CD4-positive, alpha-beta T cell treated with Interleukin-2 at 100 ng/mL for 4 hours (primary cell): ENCODE data around the gene SDCBP2.

Source experiments
- DNase-seq: peaks from one replicate; pipeline ENCODE4 v3.0.0-alpha.2; 2020; ENCODE audit warnings: low spot score

Gene SDCBP2

DNA sequence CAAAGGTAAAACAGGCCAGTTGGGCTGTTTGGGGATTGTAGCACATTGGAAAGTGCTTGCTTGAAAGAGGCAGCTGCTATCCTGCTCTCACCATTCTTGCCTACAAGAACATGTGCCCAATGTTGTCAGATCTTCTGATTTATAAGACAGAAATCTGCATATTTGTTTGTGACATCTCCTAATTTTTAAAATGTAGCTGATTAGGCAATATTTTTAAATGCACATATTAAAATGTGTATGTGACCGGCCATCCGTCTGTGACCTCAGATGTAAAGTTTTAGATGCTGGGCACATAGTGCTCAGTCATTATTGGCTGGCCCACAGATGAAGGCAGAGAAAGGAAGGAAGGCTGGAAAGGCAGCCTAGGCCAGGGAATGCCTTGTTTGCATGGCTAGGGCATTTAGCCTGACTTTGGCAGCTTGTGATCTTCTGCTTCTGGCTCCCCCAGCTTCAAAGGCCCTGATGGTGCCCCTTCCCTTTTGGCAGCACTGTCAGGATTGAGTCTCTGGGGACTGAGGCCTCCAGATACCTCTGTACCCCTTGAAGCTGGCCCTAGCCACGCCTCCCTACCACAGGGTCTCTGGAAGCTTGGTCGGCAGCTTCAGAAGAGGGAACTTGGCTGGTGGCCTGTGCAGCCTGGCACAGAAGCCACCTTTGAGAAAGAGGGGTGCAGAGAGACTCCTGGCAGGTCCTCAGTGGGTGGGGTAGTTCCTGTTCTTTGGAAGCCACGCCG lies 56.4 kb downstream of the SDCBP2 start:
- DNase-seq = no peak

DNA sequence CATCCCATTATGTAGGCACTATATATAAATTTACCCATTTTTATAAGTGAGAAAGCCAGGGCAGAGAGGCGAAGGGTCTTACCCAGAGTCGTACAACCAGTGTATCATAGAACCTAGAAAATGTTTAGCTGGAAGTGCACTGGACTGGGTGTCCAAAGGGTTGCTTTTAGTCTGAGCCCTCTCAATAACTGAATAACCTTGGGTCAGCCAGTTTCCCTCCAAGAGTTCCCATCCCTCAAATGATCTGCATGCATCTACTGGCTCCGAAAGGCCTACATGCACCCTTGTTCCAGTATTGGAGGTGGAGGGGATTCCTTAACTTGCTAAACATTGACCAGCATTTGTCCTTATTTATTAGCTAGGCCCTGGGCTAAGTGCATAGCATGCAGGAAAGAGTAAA lies 59.1 kb downstream of the SDCBP2 start:
- DNase-seq = no peak

DNA sequence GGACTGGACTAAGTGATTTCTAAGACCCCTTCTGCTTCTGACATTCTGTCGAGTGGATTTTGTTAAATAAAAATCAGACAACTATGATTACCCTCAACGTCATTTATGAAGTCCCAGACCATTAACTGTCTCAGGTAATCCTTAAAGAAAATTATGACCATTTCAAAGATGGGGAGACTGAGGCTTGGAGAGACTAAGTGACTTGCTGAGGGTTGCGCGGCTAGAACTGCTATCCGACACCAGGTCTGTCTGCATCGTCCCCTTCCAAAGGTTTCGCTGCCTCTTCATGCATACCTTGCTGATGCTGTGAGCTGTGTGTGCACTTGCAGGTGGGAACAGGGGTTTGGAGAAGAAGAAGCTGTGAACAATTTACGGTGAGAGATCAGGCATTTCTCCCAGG lies 59.7 kb downstream of the SDCBP2 start:
- DNase-seq = no peak

DNA sequence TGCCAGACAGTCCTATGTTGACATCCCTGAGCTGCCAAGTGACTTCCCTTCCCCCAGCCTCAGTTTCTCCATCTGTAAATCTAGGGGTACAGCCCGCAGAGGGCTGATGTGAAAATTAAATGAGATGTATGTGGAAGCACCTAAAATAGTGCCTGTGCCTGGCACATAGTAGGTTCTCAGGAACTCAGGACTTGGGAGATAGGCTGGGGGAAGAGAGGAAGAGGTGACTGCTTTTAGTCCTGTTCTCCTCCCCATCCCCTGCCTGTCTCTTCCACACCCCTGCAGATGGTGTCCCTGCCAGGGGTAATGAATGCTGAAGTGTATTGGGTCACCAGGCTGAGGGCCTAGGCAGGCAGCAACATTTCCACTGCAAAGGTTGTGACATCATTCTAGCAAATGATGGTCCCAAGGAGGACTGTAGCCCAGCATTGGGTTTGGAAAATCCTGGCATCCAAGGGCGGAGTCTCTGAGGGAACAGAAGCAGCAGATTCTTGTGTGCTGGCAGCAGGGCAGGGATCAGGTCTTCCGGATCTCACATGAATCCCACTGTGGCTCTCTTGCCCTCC lies 61.0 kb downstream of the SDCBP2 start:
- DNase-seq = no peak

DNA sequence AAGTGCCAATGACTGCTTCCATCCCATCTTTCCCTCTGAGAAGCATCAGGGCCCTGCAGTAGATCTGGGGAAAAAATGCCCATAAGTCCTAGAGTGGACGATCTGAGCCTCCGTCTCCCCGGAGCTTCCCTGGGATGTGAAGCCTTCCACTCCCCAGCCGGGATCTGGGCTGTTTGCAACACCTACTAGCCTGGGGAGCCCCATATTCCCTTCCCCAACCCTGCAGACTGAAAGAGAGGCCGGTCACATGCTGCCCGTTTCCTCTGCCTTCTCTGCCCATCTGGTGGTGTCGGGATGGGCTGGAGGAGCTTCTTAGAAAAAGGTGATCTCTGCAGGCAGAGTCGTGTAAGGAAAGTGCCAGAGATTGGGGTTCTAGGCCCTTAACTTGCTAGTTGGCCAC lies 61.8 kb downstream of the SDCBP2 start:
- no peak for DNase-seq

DNA sequence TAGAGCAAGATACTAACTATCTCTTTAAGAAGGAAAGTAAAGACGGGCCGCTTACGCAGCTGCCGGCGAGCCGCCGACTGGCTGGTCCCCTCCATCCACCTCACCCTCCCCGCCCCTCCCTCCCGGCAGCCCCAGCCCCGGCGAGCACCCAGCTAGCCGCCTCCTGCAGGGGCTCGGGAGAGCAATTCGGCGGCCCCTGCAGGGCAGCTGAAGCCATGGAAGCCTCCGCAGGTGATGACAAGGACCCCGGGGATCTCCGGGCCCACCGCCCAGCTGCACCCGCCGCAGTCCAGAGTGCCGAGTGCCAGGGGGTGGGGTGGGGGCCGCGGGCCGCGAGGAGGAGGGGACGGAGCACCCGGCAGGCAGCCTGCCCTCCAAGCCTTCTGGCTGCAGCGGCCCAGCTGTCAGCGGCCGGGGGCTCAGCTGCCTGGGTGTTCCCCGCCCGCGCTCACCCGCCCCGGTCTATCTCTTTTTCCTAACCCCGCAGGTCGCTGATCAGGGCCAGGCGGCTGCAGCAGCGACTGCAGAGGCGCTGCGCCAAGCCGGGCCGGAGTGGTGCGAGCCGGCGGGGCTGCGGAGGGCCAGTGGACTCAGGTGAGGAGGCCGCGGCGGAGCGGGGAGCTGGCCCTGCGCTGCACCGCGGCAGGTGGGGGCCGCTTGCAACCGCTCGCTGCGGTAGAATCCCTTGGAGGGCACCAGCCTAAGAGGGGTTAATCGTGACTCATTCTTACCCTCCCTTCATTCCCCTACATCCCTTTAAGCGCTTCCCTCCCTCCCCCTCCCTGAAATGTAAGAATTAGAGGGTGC lies 62.6 kb downstream of the SDCBP2 start, which contains the start of gene SNPH:
Gene SNPH (plus strand): TSS at position 128 of the 807 bp plus-strand sequence. CDS start 29,946 bp downstream, outside the sequence.
- DNase-seq = peak; percentile 78

DNA sequence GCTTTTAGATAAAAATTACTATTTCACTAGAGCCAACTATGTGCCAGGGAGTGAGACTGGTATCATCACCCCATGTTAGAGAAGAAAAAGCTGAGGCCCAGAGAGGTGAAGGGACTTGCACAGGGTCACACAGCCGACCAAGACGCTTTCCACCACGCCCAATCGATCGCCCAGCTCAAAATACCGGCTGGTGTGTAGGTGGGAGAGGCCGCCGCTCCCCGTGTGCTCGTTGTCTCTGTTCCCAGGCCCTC lies 63.1 kb downstream of the SDCBP2 start:
- DNase-seq = no peak

DNA sequence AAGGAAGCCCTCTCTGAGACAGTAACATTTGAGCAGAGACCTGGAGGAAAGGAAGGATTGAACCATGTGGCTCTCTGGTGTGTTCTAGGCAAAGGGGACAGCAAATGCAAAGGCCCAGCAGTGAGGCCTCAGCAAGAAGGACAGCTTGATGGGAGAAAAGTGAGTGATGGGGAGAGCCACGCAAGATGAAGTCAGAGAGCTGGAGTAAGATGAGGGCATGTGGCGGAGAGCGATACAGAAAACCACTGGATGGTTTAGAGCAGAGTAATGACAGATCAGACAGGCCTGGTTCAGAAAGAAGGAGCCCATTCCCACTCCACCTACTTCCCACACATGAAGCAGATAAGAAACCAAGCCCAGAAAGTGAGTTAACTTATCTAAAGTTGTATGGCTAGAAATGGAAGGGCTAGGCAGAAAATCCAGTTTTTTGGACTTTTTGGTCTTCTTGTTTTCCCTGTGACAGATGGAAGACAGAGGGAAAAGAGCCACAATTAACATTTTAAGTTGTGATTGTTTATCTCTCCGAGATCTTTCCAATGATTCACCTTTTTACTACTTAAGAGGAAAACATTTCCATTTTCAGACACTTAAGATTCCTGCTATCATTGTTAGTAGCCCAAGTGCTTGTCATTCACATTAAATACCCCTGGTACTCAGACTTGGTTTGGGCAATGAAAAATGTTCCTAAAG lies 63.6 kb downstream of the SDCBP2 start:
- DNase-seq = no peak

DNA sequence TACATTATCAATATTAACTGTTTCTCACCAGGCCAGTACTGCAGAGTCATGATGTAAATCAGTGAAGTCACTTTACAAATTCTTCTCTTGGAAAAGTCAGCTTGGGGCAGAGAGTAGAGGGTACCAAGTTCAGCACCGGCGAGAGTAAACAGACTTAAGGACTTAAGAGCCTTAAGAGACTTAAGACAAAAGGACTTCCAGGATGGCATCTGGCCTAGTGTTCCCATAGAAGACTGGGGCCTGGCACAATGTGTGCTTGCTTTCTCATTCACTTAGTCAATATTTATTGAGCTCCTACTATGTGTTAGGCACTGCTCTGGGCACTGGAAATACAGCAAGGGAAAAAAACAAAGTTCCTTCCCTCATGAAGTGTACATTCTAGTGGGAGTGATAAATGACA lies 64.2 kb downstream of the SDCBP2 start:
- DNase-seq = no peak

DNA sequence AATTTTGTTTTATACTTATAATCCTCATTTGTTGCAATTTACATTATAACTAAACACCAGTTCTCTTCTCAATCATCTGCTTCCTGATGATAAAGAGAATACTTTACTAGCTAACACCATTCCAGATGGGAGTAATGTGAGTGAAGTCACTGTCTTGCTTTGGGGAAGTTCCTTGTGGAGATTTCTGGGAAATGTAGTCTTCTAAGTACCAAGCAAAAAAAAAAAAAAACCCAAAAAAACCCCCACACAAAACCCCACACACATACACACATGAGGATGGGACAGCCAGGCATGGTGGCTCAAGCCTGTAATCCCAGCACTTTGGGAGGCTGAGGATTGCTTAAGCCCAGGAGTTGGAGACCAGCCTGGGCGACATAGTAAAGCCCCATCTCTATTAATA lies 65.1 kb downstream of the SDCBP2 start:
- no peak for DNase-seq
